HG03280 (cell line): Measurements from ENCODE around the gene ZNF750.

Experiments used
- ATAC-seq: cut with Tn5 transposase; IDR thresholded peaks from one replicate; pipeline ENCODE4 v1.9.1; 2021; ENCODE audit warnings: mild to moderate bottlenecking, moderate library complexity; ENCODE audit not compliant: unreplicated experiment

ZNF750 gene

GRCh38 chr17:82860606-82861392 lies 21.0 kb upstream of the ZNF750 start:
- no peak for ATAC-seq

GRCh38 chr17:82859431-82860403 lies 19.9 kb upstream of the ZNF750 start:
- no peak for ATAC-seq

GRCh38 chr17:82858376-82859126 lies 18.7 kb upstream of the ZNF750 start:
- no peak for ATAC-seq

DNA sequence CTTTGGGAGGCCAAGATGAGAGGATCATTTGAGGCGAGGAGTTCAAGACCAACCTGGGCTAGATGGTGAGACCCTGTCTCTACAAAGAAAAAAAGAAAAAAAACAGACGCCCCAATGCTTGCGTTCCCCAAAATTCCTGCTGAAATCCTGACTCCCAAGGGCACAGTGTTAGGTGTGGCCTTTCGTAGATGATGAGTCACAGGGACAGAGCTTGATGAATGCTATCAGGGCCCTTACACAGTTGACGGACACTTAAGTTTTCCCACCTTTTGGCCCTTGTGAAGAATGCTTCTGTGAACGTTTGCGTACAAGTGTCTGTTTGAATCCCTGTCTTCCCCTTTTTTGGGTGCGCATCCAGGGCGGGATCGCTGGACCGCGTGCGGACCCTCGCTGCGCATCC lies 16.5 kb upstream of the ZNF750 start:
- ATAC-seq, result no peak

GRCh38 chr17:82854226-82854625 lies 14.4 kb upstream of the ZNF750 start:
- ATAC-seq, result no peak

- no peak for ATAC-seq
Measured at GRCh38 chr17:82851381-82851780, 11.6 kb upstream of the ZNF750 start.

DNA sequence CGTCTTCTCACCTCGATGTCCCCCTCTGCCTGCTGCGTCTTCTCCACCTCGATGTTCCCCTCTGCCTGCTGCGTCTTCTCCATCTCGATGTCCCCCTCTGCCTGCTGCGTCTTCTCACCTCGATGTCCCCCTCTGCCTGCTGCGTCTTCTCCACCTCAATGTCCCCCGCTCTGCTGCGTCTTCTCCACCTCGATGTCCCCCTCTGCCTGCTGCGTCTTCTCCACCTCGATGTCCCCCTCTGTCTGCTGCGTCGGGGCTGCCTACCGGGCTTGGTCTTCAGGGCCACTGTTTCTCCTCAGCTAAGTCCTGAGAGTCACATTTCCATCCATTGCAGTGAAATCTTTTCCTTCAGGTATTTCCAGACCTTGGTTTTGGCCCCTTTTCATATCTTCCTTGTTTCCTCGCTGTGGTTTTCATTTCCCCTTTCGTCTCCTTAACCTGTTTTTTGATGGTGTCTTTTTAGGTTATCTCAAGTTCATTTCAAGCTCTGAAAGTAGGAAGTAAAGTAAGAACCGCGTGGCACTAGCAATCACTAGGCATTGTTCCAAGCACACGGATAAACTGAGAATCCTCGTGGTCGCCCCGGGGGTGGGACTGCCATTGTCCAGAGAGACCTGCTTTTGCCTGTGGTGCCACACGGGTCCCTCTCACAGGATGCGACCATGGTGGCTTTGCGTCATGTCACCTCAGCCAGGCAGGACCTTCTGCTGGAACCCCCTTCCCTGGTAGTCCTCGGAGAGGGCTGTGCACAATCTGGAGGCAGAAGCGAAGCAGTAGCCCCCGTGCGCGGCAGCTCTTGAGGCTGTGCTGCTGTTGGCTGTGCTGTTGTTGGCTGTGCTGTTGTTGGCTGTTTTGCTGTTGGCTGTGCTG lies 9.5 kb upstream of the ZNF750 start:
- ATAC-seq, result no peak

DNA sequence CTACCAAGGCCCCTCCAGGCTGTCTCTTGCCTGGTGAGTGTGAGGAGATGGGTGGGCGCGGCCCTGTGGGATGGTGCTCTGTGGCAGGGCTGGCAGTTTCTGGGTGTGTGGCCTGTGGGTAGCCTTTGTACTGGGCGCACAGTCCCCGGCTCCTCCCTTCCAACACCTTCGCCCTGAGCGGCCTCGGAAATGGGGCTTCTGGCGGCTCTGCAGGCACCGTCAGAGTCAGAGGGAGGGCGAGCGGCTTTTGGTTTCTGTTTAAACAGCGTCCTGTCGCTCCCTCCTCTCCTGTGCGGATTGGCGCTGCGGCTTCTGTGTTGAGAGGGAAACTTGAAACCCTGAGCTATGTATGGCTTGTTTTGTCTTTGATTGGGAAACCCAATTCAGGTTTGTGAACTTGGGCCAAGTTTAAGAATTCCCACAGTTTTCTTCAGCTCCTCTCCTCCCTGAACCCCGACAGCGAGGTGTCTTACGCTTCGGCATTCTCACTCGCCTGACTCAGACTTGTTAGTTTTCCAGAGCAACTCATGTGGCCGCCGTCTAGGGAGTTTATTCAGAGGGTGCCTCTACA lies 8.3 kb upstream of the ZNF750 start:
- ATAC-seq, result no peak

GRCh38 chr17:82846061-82846691 lies 6.4 kb upstream of the ZNF750 start:
- no peak for ATAC-seq

- no peak for ATAC-seq
Measured at GRCh38 chr17:82845163-82845807, 5.5 kb upstream of the ZNF750 start.

DNA sequence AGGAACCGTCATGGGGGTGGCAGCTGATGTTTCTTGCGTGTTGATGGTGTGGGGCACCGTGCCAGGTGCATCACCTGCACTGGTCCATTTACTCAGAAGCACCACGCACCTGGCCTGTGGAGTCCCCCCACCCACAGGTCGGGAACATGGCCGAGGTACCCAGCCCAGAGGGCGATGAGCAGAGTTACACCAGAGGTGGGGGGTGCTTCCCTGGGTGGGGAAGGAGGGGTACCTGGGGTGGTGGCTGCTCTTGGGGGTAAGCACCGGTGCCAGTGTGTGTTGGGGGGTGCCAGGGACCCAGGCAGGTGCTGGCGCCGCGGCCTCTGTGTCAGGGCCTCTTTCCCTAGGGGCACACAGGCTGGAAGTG lies 5.0 kb upstream of the ZNF750 start:
- ATAC-seq, result no peak

- ATAC-seq, result no peak
Measured at GRCh38 chr17:82843904-82844680, 4.3 kb upstream of the ZNF750 start.

GRCh38 chr17:82841921-82842596 lies 2.2 kb upstream of the ZNF750 start:
- no peak for ATAC-seq

- ATAC-seq, result no peak
Measured at GRCh38 chr17:82840431-82840831, 609 bp upstream of the ZNF750 start.

- no peak for ATAC-seq
Measured at GRCh38 chr17:82838386-82839063, 1.3 kb downstream of the ZNF750 start.

GRCh38 chr17:82837586-82838320 lies 2.1 kb downstream of the ZNF750 start:
- ATAC-seq, result no peak
